GM18511 (cell line): ENCODE measurements around the gene RBM38.

Experiments used
- ATAC-seq: cut with Tn5 transposase; IDR thresholded peaks from one replicate; pipeline ENCODE4 v1.9.1; 2021; ENCODE audit warnings: mild to moderate bottlenecking, moderate library complexity; ENCODE audit not compliant: unreplicated experiment

Gene RBM38

GRCh38 chr20:57448764-57449354, 57.7 kb downstream of the RBM38 start:
- no peak for ATAC-seq

GRCh38 chr20:57449398-57450354, 58.5 kb downstream of the RBM38 start:
- no peak for ATAC-seq

GRCh38 chr20:57450419-57450818, 59.2 kb downstream of the RBM38 start:
- peak; percentile 92 for ATAC-seq

- peak; percentile 35 for ATAC-seq
These were observed 59.7 kb downstream of the RBM38 start for GRCh38 chr20:57450931-57451330.

GRCh38 chr20:57451431-57451794, 60.2 kb downstream of the RBM38 start:
- ATAC-seq = no peak

- no peak for ATAC-seq
These were observed 60.8 kb downstream of the RBM38 start for GRCh38 chr20:57451795-57452661.

GRCh38 chr20:57455386-57455785, 64.2 kb downstream of the RBM38 start:
- no peak for ATAC-seq

- ATAC-seq = no peak
These were observed 64.9 kb downstream of the RBM38 start for GRCh38 chr20:57456116-57456515.

GRCh38 chr20:57457243-57458095, 66.3 kb downstream of the RBM38 start:
- no peak for ATAC-seq

GRCh38 chr20:57458400-57459160, 67.4 kb downstream of the RBM38 start:
- no peak for ATAC-seq
